Mesangial cell (primary cell): ENCODE measurements around the gene CBLL1. TPM values are rescaled to one million over a fixed set of nuclear protein-coding genes. Genes with fewer than 3 reads are reported as not detected.

Experiments used
- total RNA-seq: library from RNA; depleted of rRNA; stranded (reverse); fragments of >200 nt; gene quantifications from 2 replicates; pipeline ENCODE4 v1.2.3, GENCODE V29; 2015

Gene CBLL1
- 13.0 and 16.1 TPM in 2 replicates for total RNA-seq

GRCh38 chr7:107743567-107744344 is at the start of gene CBLL1:
Gene CBLL1, plus strand, starts transcription at chr7:107744142. Its CDS starts 22 bp downstream, at chr7:107744164.

GRCh38 chr7:107803009-107803610 is 59.2 kb downstream of the CBLL1 start, which contains the start of gene SLC26A3:
Gene SLC26A3, minus strand, starts transcription at chr7:107803223. Its CDS starts 8,714 bp downstream, at chr7:107794509.

Other genes with a start within 250 kb of the CBLL1 start
- 22.0 and 23.2 TPM in 2 replicates for gene COG5, start 180.2 kb upstream of the CBLL1 start, total RNA-seq
- gene DUS4L, start 180.2 kb upstream of the CBLL1 start, total RNA-seq, result 7.7 and 8.1 TPM in 2 replicates
- 23.8 and 40.9 TPM in 2 replicates for gene BCAP29, start 163.9 kb upstream of the CBLL1 start, total RNA-seq
- under 0.01 and 0.25 TPM in 2 replicates for gene SLC26A4, start 83.3 kb upstream of the CBLL1 start, total RNA-seq
- gene SLC26A3, start 59.1 kb downstream of the CBLL1 start, total RNA-seq, result not detected in 2 replicates
- gene DLD, start 147.0 kb downstream of the CBLL1 start, total RNA-seq, result 19.9 and 28.7 TPM in 2 replicates